Prostate gland (tissue), 2 donors: ENCODE results near the gene CLIP4. TPM values are rescaled to one million over a fixed set of nuclear protein-coding genes. Genes with fewer than 3 reads are reported as not detected.

ENCODE experiments used
- DNase-seq: peaks from one replicate; pipeline ENCODE4 v3.0.0-alpha.2; 2019; ENCODE audit warnings: low spot score
- H3K27ac ChIP-seq, 2 donors: fragments of 200-600 bp; sonication (generic); 2 replicates each; pipeline ENCODE4 v1.5.1; 2017 to 2019
- H3K27me3 ChIP-seq: fragments of 200-600 bp; sonication (generic); replicated peaks from 2 replicates; pipeline ENCODE4 v1.5.1; 2019; ENCODE audit not compliant: insufficient read depth
- H3K36me3 ChIP-seq, 2 donors: fragments of 200-600 bp; sonication (generic); 1 replicate in 1 of 2; 2 replicates in 1 of 2; pipeline versions ENCODE4 v1.5.1 to v1.8.1; 2017 to 2019
- H3K4me1 ChIP-seq: fragments of 200-600 bp; sonication (generic); replicated peaks from 2 replicates; pipeline ENCODE4 v1.5.1; 2019
- H3K4me3 ChIP-seq, 2 donors: fragments of 200-600 bp; sonication (generic); 2 replicates each; pipeline ENCODE4 v1.5.1; 2017 to 2019
- H3K9me3 ChIP-seq: fragments of 200-600 bp; sonication (generic); 2 replicates; pipeline ENCODE4 v1.5.1; 2017
- CTCF ChIP-seq, 4 experiments: fragments of 200-600 bp in 2 of 4; fragments of 450-650 bp in 2 of 4; sonication (generic) in 2 of 4; IDR thresholded peaks; 1 replicate in 3 of 4; 2 replicates in 1 of 4; pipeline ENCODE4 v1.5.1; 2016 to 2019; ENCODE audit warnings: antibody characterized with exemption in 4 of 4, mild to moderate bottlenecking in 2 of 4, moderate library complexity in 2 of 4
- POLR2A ChIP-seq: fragments of 450-650 bp; IDR thresholded peaks from one replicate; pipeline ENCODE4 v1.6.1; 2016; ENCODE audit warnings: antibody characterized with exemption, mild to moderate bottlenecking
- POLR2AphosphoS5 ChIP-seq: sonication (generic); formaldehyde crosslinking; IDR thresholded peaks from one replicate; pipeline ENCODE4 v1.6.1; 2017; ENCODE audit warnings: antibody characterized with exemption
- WGBS: methylation state at CpG from one replicate; pipeline ENCODE4 v1.1.5; 2018; 5-methylcytosine and 5-hydroxymethylcytosine counted together
- intact Hi-C: fragments of 100-400 bp; cut with DNase I; formaldehyde crosslinking; loops from one replicate; pipeline ENCODE4 v1.14.2; 2022
- total RNA-seq, 2 donors: library from RNA; depleted of rRNA; stranded (reverse); fragments of >200 nt; gene quantifications; one replicate each; pipeline ENCODE4 v1.1.0, GENCODE V29; 2016

Gene CLIP4
- total RNA-seq, 2 donors from 2014 or later, result 26.1 to 30.3 TPM

GRCh38 chr2:29073933-29074332 is 41.3 kb upstream of the CLIP4 start:
- Histone ChIP-seq H3K4me3 (no peak overlapping the region), H3K27ac (no peak overlapping the region), H3K9me3 (no peaks in the 10 kb centered on the region), H3K36me3 (no peaks in the 10 kb centered on the region), H3K27me3 (no peaks in the 10 kb centered on the region), H3K4me1 (no peaks in the 10 kb centered on the region)
- no peak for DNase-seq
- no peak for TF ChIP-seq POLR2AphosphoS5
- TF ChIP-seq CTCF (IDR thresholded peaks at IDR 0.05), result no peak
- intact Hi-C loops, result no loop called here
- 81% methylated on average over 4 of the region's 4 CpGs for WGBS

- H3K4me1 ChIP-seq, result no peaks in the 10 kb centered on the region
- H3K27me3 ChIP-seq, result no peaks in the 10 kb centered on the region
- WGBS, result 79% methylated on average over 8 of the region's 8 CpGs
- H3K4me3 ChIP-seq, result no peak within 1 kb of the TSS
- no peaks in the 10 kb centered on the region for H3K9me3 ChIP-seq
- no peaks in the 10 kb centered on the region for H3K36me3 ChIP-seq
- no peak for TF ChIP-seq POLR2AphosphoS5
- no peak for TF ChIP-seq POLR2A
- TF ChIP-seq CTCF (IDR thresholded peaks at IDR 0.05), result no peak
- no peak for DNase-seq
- intact Hi-C loops, result no loop called here
- H3K27ac ChIP-seq, result no peak within 1 kb of the TSS
Measured at GRCh38 chr2:29074411-29074810, 40.8 kb upstream of the CLIP4 start, which contains the start of gene PCARE. Gene PCARE (minus strand): TSS chr2:29074523. CDS start chr2:29074261, 262 bp downstream.

- Histone ChIP-seq H3K4me3 (no peak overlapping the region), H3K36me3 (no peaks in the 10 kb centered on the region), H3K27me3 (no peaks in the 10 kb centered on the region), H3K9me3 (no peaks in the 10 kb centered on the region), H3K4me1 (no peaks in the 10 kb centered on the region), H3K27ac (no peak overlapping the region)
- TF ChIP-seq CTCF (IDR thresholded peaks at IDR 0.05) (no peak), POLR2AphosphoS5 (no peak), POLR2A (no peak)
- 51% methylated on average over 14 of the region's 14 CpGs for WGBS
- no peak for DNase-seq
- intact Hi-C loops, result no loop called here
Measured at GRCh38 chr2:29075894-29076705, 39.1 kb upstream of the CLIP4 start.

- Histone ChIP-seq H3K4me1 (no peaks in the 10 kb centered on the region), H3K27ac (no peak overlapping the region), H3K27me3 (no peaks in the 10 kb centered on the region), H3K4me3 (no peak overlapping the region), H3K9me3 (no peaks in the 10 kb centered on the region), H3K36me3 (no peaks in the 10 kb centered on the region)
- WGBS, result 100% methylated on average over 4 of the region's 7 CpGs
- DNase-seq, result no peak
- intact Hi-C loops, result no loop called here
- no peak for TF ChIP-seq POLR2A
Measured at GRCh38 chr2:29079887-29080286, 35.3 kb upstream of the CLIP4 start.

- Histone ChIP-seq H3K4me1 (no peaks in the 10 kb centered on the region), H3K36me3 (no peaks in the 10 kb centered on the region), H3K27ac (no peak overlapping the region), H3K27me3 (no peaks in the 10 kb centered on the region), H3K4me3 (no peak overlapping the region), H3K9me3 (no peaks in the 10 kb centered on the region)
- no peak for DNase-seq
- WGBS, result 68% methylated on average over 12 of the region's 12 CpGs
- TF ChIP-seq POLR2AphosphoS5 (no peak), POLR2A (no peak), CTCF (IDR thresholded peaks at IDR 0.05) (no peak)
- intact Hi-C loops, result no loop called here
Measured at GRCh38 chr2:29080886-29081743, 34.1 kb upstream of the CLIP4 start.
